Measurements from ENCODE around the gene CBX4. TPM values are rescaled to one million over a fixed set of nuclear protein-coding genes. Genes with fewer than 3 reads are reported as not detected.

Gene CBX4
- total RNA-seq, 1 experiment from 2014 or later, result 3.3 TPM

GRCh38 chr17:79826841-79827578 lies 12.2 kb downstream of the CBX4 start:
- ChIA-PET CTCF (interaction anchor here (0.7 to 4.2 kb wide), 3 partner anchors 9 to 81 kb away, joined by 4 to 26 read pairs (median 4); no protein-coding TSS in a partner anchor), POLR2A (interaction anchor here (1.5 kb wide), 1 partner anchor 10 kb away, joined by 4 read pairs; no protein-coding TSS in a partner anchor)
- H3K4me3 Mint-ChIP-seq, result no peak overlapping the region
- no peaks in the 10 kb centered on the region for H3K36me3 Mint-ChIP-seq
- peaks cover 5% of the 10 kb centered on the region for H3K9me3 Mint-ChIP-seq
- peaks cover 98% of the 10 kb centered on the region for H3K27me3 Mint-ChIP-seq (ENCODE audit: low read depth)
- no peak overlapping the region for H3K27ac Mint-ChIP-seq
- DNase-seq (ENCODE audit: low spot score) (no peak), ATAC-seq (no peak)
- no peak for TF ChIP-seq PREB (CRISPR knock-in tag; IDR thresholded peaks at IDR 0.05; ENCODE audit: borderline replicate concordance)
- TF ChIP-seq FOXP1 (CRISPR knock-in tag; IDR thresholded peaks at IDR 0.05; ENCODE audit: borderline replicate concordance), result no peak
- TF ChIP-seq ZNF317 (CRISPR knock-in tag; IDR thresholded peaks at IDR 0.05; ENCODE audit: borderline replicate concordance, low read depth), result no peak
- TF ChIP-seq, protein P1, sequence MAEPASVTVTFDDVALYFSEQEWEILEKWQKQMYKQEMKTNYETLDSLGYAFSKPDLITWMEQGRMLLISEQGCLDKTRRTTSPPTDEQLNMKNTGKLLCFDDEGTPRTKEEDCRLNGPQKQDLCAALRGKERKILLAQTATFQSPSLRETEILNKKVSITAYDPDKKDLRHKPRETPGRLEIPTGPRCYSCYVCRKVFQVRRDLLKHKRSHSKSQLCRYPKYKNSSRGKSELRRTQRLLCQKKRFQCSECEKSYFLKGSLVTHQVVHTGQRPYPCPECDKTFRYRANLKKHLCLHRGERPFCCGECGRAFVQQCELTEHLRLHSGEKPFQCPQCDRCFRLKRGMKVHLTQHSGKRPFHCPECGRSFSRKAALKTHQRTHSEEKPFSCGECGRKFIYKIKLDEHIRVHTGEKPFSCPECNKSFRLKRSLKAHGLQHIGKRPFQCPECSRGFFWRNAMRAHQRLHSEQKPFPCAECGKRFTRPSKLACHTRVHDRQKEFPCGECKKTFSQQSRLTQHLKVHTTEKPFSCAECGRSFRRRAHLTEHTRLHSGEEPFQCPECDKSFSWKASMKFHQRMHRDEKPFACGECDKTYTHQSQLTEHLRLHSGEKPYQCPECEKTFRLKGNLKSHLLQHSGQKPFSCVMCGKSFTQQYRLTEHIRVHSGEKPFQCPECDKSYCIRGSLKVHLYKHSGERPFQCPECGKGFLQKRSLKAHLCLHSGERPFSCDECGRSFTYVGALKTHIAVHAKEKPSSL (CRISPR knock-in tag; conservative IDR thresholded peaks at IDR 0.05), result no peak
- no peak for TF ChIP-seq FOXK1 (CRISPR knock-in tag; IDR thresholded peaks at IDR 0.05)
- TF ChIP-seq, protein P2, sequence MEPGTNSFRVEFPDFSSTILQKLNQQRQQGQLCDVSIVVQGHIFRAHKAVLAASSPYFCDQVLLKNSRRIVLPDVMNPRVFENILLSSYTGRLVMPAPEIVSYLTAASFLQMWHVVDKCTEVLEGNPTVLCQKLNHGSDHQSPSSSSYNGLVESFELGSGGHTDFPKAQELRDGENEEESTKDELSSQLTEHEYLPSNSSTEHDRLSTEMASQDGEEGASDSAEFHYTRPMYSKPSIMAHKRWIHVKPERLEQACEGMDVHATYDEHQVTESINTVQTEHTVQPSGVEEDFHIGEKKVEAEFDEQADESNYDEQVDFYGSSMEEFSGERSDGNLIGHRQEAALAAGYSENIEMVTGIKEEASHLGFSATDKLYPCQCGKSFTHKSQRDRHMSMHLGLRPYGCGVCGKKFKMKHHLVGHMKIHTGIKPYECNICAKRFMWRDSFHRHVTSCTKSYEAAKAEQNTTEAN (CRISPR knock-in tag; IDR thresholded peaks at IDR 0.05), result no peak
- TF ChIP-seq, protein P3, sequence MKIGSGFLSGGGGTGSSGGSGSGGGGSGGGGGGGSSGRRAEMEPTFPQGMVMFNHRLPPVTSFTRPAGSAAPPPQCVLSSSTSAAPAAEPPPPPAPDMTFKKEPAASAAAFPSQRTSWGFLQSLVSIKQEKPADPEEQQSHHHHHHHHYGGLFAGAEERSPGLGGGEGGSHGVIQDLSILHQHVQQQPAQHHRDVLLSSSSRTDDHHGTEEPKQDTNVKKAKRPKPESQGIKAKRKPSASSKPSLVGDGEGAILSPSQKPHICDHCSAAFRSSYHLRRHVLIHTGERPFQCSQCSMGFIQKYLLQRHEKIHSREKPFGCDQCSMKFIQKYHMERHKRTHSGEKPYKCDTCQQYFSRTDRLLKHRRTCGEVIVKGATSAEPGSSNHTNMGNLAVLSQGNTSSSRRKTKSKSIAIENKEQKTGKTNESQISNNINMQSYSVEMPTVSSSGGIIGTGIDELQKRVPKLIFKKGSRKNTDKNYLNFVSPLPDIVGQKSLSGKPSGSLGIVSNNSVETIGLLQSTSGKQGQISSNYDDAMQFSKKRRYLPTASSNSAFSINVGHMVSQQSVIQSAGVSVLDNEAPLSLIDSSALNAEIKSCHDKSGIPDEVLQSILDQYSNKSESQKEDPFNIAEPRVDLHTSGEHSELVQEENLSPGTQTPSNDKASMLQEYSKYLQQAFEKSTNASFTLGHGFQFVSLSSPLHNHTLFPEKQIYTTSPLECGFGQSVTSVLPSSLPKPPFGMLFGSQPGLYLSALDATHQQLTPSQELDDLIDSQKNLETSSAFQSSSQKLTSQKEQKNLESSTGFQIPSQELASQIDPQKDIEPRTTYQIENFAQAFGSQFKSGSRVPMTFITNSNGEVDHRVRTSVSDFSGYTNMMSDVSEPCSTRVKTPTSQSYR (CRISPR knock-in tag; IDR thresholded peaks at IDR 0.05), result no peak
- TF ChIP-seq ZNF232 (CRISPR knock-in tag; IDR thresholded peaks at IDR 0.05), result no peak
- TF ChIP-seq, protein P4, sequence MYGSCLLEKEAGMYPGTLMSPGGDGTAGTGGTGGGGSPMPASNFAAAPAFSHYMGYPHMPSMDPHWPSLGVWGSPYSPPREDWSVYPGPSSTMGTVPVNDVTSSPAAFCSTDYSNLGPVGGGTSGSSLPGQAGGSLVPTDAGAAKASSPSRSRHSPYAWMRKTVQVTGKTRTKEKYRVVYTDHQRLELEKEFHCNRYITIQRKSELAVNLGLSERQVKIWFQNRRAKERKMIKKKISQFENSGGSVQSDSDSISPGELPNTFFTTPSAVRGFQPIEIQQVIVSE (CRISPR knock-in tag; IDR thresholded peaks at IDR 0.05; ENCODE audit: borderline replicate concordance), result no peak
- H3K4me1 Mint-ChIP-seq, result peaks cover 23% of the 10 kb centered on the region

DNA sequence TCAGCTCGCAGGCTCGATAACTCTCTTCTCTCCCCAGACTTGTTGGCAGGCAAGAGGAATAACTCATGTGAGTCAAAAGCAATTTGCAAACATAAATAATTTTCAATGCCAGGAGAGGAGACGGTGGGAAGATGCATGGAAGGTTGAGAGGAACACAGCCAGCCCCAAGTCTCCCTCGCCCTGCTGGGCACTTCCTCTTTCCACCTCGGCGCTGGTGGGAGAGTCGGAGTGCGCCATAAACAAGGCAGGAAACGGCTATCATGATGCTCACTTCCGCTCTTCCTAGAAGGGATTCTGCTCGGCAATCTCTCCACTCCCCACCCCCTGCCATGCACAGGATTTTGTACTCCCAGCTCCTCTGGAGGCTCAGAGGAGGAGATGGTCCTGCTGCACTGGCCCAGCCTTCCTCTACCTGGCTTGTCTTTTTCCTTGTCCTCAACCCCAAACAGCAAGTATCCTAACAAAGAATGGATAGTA lies 13.0 kb downstream of the CBX4 start:
- no peak for ATAC-seq
- POLR2A ChIA-PET, result interaction anchor here (1.5 kb wide), 1 partner anchor 11 kb away, joined by 4 read pairs; no protein-coding TSS in a partner anchor
- H3K4me1 Mint-ChIP-seq, result peaks cover 19% of the 10 kb centered on the region
- CTCF ChIA-PET, result interaction anchor here (0.7 to 4.2 kb wide), 5 partner anchors 10 to 84 kb away, joined by 3 to 26 read pairs (median 4); no protein-coding TSS in a partner anchor
- DNase-seq (ENCODE audit: low spot score), result no peak
- H3K4me3 Mint-ChIP-seq, result no peak overlapping the region
- H3K36me3 Mint-ChIP-seq, result no peaks in the 10 kb centered on the region
- H3K9me3 Mint-ChIP-seq, result peaks cover 5% of the 10 kb centered on the region
- H3K27me3 Mint-ChIP-seq (ENCODE audit: low read depth), result peaks cover 98% of the 10 kb centered on the region
- no peak for TF ChIP-seq NFYB (CRISPR knock-in tag; conservative IDR thresholded peaks at IDR 0.05; ENCODE audit: low read depth)
- no peak for TF ChIP-seq SOX15 (CRISPR knock-in tag; IDR thresholded peaks at IDR 0.05)
- no peak for TF ChIP-seq ATF1 (CRISPR knock-in tag; IDR thresholded peaks at IDR 0.05)
- TF ChIP-seq, protein P5, sequence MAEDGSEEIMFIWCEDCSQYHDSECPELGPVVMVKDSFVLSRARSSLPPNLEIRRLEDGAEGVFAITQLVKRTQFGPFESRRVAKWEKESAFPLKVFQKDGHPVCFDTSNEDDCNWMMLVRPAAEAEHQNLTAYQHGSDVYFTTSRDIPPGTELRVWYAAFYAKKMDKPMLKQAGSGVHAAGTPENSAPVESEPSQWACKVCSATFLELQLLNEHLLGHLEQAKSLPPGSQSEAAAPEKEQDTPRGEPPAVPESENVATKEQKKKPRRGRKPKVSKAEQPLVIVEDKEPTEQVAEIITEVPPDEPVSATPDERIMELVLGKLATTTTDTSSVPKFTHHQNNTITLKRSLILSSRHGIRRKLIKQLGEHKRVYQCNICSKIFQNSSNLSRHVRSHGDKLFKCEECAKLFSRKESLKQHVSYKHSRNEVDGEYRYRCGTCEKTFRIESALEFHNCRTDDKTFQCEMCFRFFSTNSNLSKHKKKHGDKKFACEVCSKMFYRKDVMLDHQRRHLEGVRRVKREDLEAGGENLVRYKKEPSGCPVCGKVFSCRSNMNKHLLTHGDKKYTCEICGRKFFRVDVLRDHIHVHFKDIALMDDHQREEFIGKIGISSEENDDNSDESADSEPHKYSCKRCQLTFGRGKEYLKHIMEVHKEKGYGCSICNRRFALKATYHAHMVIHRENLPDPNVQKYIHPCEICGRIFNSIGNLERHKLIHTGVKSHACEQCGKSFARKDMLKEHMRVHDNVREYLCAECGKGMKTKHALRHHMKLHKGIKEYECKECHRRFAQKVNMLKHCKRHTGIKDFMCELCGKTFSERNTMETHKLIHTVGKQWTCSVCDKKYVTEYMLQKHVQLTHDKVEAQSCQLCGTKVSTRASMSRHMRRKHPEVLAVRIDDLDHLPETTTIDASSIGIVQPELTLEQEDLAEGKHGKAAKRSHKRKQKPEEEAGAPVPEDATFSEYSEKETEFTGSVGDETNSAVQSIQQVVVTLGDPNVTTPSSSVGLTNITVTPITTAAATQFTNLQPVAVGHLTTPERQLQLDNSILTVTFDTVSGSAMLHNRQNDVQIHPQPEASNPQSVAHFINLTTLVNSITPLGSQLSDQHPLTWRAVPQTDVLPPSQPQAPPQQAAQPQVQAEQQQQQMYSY (CRISPR knock-in tag; IDR thresholded peaks at IDR 0.05), result no peak
- TF ChIP-seq CREB1 (CRISPR knock-in tag; IDR thresholded peaks at IDR 0.05), result no peak
- no peak overlapping the region for H3K27ac Mint-ChIP-seq

Measured in WTC11 (cell line).